HCT116 (cell line): ENCODE data around the gene CYTL1.

Experiments
- CTCF ChIP-seq, 3 experiments: fragments of 200-600 bp in 1 of 3; sonication (generic) in 1 of 3; IDR thresholded peaks in 2 of 3; conservative IDR thresholded peaks in 1 of 3; 2 replicates each; pipeline ENCODE4 v1.5.1; 2012 to 2017; ENCODE audit warnings: low read depth in 2 of 3, low read length in 2 of 3, antibody characterized with exemption in 1 of 3, borderline replicate concordance in 1 of 3, control low read depth in 1 of 3, mild to moderate bottlenecking in 1 of 3, mixed read lengths in 1 of 3, mixed run types in 1 of 3, moderate library complexity in 1 of 3; ENCODE audit not compliant: insufficient read depth in 1 of 3
- EZH2 ChIP-seq: fragments of 200-600 bp; sonication (generic); IDR thresholded peaks from 2 replicates; pipeline ENCODE4 v1.6.1; 2017; ENCODE audit warnings: antibody characterized with exemption, mixed run types
- MAX ChIP-seq: IDR thresholded peaks from 2 replicates; pipeline ENCODE4 v1.6.1; 2012
- POLR2A ChIP-seq: IDR thresholded peaks from 2 replicates; pipeline ENCODE4 v1.7.0; 2011; ENCODE audit warnings: borderline replicate concordance; ENCODE audit not compliant: insufficient read depth, insufficient read length; ENCODE audit errors: extremely low read depth
- POLR2AphosphoS5 ChIP-seq: IDR thresholded peaks from 2 replicates; pipeline ENCODE4 v1.6.1; 2011; ENCODE audit warnings: mild to moderate bottlenecking, low read depth, low read length, moderate library complexity
- REST ChIP-seq: IDR thresholded peaks from 2 replicates; pipeline ENCODE4 v1.6.1; 2012; ENCODE audit warnings: low read depth
- SIN3A ChIP-seq: IDR thresholded peaks from 2 replicates; pipeline ENCODE4 v1.6.1; 2012; ENCODE audit warnings: low read depth
- SRF ChIP-seq: IDR thresholded peaks from 2 replicates; pipeline ENCODE4 v1.6.1; 2012; ENCODE audit warnings: low read depth
- TCF7L2 ChIP-seq: IDR thresholded peaks from 2 replicates; pipeline ENCODE4 v1.7.0; 2011; ENCODE audit warnings: borderline replicate concordance, inconsistent platforms; ENCODE audit not compliant: insufficient read depth, insufficient read length; ENCODE audit errors: extremely low read depth
- YY1 ChIP-seq: IDR thresholded peaks from 2 replicates; pipeline ENCODE4 v1.6.1; 2011; ENCODE audit warnings: low read length, low read depth, moderate library complexity, mild to moderate bottlenecking; ENCODE audit not compliant: insufficient replicate concordance; ENCODE audit errors: extremely low read depth

GRCh38 chr4:4994312-4995097 is 24.8 kb downstream of the CYTL1 start:
- no peak for TF ChIP-seq CTCF (IDR thresholded peaks at IDR 0.05 in 2 of 3, conservative IDR thresholded peaks at IDR 0.05 in 1 of 3; ENCODE audit: borderline replicate concordance in 1 of 3, insufficient read depth in 1 of 3, low read depth in 2 of 3, low read length in 2 of 3)
- TF ChIP-seq EZH2 = no peak
- TF ChIP-seq SRF = no peak
- no peak for TF ChIP-seq POLR2A
- TF ChIP-seq POLR2AphosphoS5 = no peak
- TF ChIP-seq SIN3A = no peak
- no peak for TF ChIP-seq TCF7L2
- TF ChIP-seq MAX = no peak
- no peak for TF ChIP-seq YY1
- no peak for TF ChIP-seq REST
